ENCODE measurements around the gene U2AF1L4. TPM values are rescaled to one million over a fixed set of nuclear protein-coding genes. Genes with fewer than 3 reads are reported as not detected.

U2AF1L4 gene
- total and polyA plus RNA-seq, 2 donors (not counting 3 experiments of a cell fraction or from before 2014, with no cell fraction given), result 5.6 to 13.5 TPM

DNA sequence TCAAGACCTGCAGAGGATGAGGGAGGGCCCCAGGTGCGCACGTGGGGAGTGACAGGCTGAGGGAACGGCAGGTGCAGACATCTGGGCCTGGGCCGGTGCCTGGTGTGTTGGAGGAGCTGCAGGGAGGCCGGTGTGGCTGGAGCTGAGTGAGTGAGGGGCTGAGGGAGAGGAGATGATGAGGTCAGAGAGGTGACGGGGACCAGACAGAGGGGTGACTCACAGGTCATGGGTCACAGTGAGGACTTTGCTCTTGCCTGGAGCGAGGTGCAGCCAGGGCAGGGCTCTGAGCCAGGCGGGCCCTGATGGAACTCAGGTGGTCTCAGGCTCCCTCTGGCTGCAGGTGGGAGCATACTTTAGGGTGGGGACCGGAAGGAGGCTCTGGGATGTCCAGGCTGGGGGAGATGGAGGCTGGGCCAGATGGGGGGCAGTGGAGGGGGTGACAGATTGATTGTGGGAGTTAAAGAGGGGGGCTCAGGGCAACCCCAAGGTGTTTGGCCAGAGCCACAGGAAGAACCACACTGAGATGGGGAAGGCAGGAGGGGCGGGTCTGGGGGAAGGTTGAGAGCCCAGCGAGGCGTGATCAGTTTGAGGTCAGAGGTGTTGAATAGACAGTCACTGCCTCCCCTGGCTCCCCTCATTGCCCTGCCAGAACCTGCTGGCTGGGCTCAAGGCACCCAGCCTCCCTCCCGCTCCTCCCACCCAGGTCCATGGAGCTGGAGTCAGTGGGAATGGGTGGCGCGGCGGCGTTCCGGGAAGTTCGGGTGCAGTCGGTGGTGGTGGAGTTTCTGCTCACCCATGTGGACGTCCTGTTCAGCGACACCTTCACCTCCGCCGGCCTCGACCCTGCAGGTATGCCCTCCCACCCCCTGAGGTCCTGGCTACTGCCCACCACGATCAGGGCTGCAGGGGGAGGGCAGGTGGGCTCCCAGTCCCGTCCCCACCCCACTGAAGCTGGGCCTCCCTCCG is 38.5 kb upstream of the U2AF1L4 start:
- no peaks in the 10 kb centered on the region for H4K20me1 ChIP-seq (replicated peaks; ENCODE audit: control insufficient read depth, extremely low read depth, insufficient read depth, low read length)
- dilution Hi-C loops (cut with MboI; ENCODE audit: extremely low pct_ligation_motif_present, low sequenced_read_pairs), result no loop called here
- no peak overlapping the region for H3K4me2 ChIP-seq (ENCODE audit: insufficient read depth, low read length)
- DNase-seq (ENCODE audit: low read depth, low spot score) (no peak), FAIRE-seq (no peak)
- H3K27me3 ChIP-seq (ENCODE audit: control insufficient read depth in 2 of 2, insufficient read depth in 2 of 2, low read length in 2 of 2), result no peaks in the 10 kb centered on the region
- intact Hi-C loops (cut with micrococcal nuclease), result no loop called here
- no peak for TF ChIP-seq POLR2AphosphoS5 (IDR thresholded peaks at IDR 0.05; ENCODE audit: insufficient read depth, low read depth, low read length)
- no peak for TF ChIP-seq FOS (IDR thresholded peaks at IDR 0.05; ENCODE audit: borderline replicate concordance, insufficient read depth, low read length)
- TF ChIP-seq MYC (IDR thresholded peaks at IDR 0.05; ENCODE audit: low read depth, low read length), result no peak
- peak; percentile 15 for TF ChIP-seq JUN (IDR thresholded peaks at IDR 0.05; ENCODE audit: borderline replicate concordance, insufficient read depth, insufficient read length, low read depth)
- TF ChIP-seq POLR2A (IDR thresholded peaks at IDR 0.05; ENCODE audit: low read depth, low read length), result no peak
- no peak overlapping the region for H2AFZ ChIP-seq (ENCODE audit: low read depth, low read length)
- POLR2A ChIA-PET, result no interaction called here
- no peak overlapping the region for H3K9ac ChIP-seq (replicated peaks; ENCODE audit: extremely low read depth, insufficient read depth, low read length)
- no peak overlapping the region for H3K27ac ChIP-seq (ENCODE audit: insufficient read depth, low read depth, low read length)
- H3K4me1 ChIP-seq (ENCODE audit: control insufficient read depth, extremely low read depth, insufficient read depth, low read length), result no peaks in the 10 kb centered on the region
- H3K9me3 ChIP-seq (replicated peaks; ENCODE audit: control insufficient read depth, insufficient read depth, low read length), result no peaks in the 10 kb centered on the region
- no peaks in the 10 kb centered on the region for H3K79me2 ChIP-seq (ENCODE audit: control insufficient read depth, insufficient read depth, low read length)
- BruUV-seq (replicated peaks), result no TSS peak
- no peaks in the 10 kb centered on the region for H3K9me1 ChIP-seq (replicated peaks; ENCODE audit: control insufficient read depth, extremely low read depth, insufficient read depth, low read length)
- peaks cover 0 to 4% of the 10 kb centered on the region in 2 experiments for H3K36me3 ChIP-seq (ENCODE audit: control insufficient read depth in 2 of 2, extremely low read depth in 1 of 2, insufficient read depth in 2 of 2, low read length in 2 of 2)
- no peak overlapping the region for H3K4me3 ChIP-seq (replicated peaks in 1 of 3; ENCODE audit: insufficient read depth in 1 of 3, low read depth in 1 of 3, low read length in 3 of 3)
- CTCF ChIA-PET, result interaction anchor here (0.6 kb wide), 1 partner anchor 121 kb away, joined by 4 read pairs; no protein-coding TSS in a partner anchor

DNA sequence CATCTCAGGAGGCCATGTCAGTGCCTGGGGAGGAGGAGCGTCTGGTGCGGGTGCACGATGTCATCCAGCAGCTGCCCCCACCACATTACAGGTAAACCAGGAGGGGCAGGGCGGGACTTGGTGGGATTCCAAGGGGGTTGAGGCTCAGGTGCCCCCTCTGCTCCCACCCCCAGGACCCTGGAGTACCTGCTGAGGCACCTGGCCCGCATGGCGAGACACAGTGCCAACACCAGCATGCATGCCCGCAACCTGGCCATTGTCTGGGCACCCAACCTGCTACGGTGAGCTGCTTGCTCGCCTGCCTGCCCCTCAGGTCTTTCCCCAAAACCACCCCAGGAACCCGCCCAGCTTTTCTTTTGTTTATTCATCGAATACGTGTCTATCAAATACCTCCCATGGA is 37.4 kb upstream of the U2AF1L4 start:
- H3K4me3 ChIP-seq (replicated peaks in 1 of 3; ENCODE audit: insufficient read depth in 1 of 3, low read depth in 1 of 3, low read length in 3 of 3), result no peak overlapping the region
- no peaks in the 10 kb centered on the region for H3K9me3 ChIP-seq (replicated peaks; ENCODE audit: control insufficient read depth, insufficient read depth, low read length)
- POLR2A ChIA-PET, result no interaction called here
- CTCF ChIA-PET, result no interaction called here
- no peak overlapping the region for H3K27ac ChIP-seq (ENCODE audit: insufficient read depth, low read depth, low read length)
- TF ChIP-seq, protein P1, sequence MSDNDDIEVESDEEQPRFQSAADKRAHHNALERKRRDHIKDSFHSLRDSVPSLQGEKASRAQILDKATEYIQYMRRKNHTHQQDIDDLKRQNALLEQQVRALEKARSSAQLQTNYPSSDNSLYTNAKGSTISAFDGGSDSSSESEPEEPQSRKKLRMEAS (IDR thresholded peaks at IDR 0.05; ENCODE audit: insufficient read depth, insufficient read length), result no peak
- TF ChIP-seq, protein P2, sequence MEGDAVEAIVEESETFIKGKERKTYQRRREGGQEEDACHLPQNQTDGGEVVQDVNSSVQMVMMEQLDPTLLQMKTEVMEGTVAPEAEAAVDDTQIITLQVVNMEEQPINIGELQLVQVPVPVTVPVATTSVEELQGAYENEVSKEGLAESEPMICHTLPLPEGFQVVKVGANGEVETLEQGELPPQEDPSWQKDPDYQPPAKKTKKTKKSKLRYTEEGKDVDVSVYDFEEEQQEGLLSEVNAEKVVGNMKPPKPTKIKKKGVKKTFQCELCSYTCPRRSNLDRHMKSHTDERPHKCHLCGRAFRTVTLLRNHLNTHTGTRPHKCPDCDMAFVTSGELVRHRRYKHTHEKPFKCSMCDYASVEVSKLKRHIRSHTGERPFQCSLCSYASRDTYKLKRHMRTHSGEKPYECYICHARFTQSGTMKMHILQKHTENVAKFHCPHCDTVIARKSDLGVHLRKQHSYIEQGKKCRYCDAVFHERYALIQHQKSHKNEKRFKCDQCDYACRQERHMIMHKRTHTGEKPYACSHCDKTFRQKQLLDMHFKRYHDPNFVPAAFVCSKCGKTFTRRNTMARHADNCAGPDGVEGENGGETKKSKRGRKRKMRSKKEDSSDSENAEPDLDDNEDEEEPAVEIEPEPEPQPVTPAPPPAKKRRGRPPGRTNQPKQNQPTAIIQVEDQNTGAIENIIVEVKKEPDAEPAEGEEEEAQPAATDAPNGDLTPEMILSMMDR (IDR thresholded peaks at IDR 0.05; ENCODE audit: extremely low read depth in 1 of 2, insufficient read depth in 1 of 2, low read depth in 1 of 2, low read length in 2 of 2), result no peak
- TF ChIP-seq GATA2 (IDR thresholded peaks at IDR 0.05; ENCODE audit: insufficient read depth, insufficient read length, low read depth, low read length) (no peak), POLR2AphosphoS5 (IDR thresholded peaks at IDR 0.05; ENCODE audit: insufficient read depth, low read depth, low read length) (no peak), JUN (IDR thresholded peaks at IDR 0.05; ENCODE audit: borderline replicate concordance, insufficient read depth, insufficient read length, low read depth) (no peak), EZH2 (IDR thresholded peaks at IDR 0.05; ENCODE audit: borderline replicate concordance, low read depth, low read length, severe bottlenecking) (no peak), POLR2A (IDR thresholded peaks at IDR 0.05; ENCODE audit: low read depth, low read length) (no peak), MYC (IDR thresholded peaks at IDR 0.05; ENCODE audit: low read depth, low read length) (no peak), FOS (IDR thresholded peaks at IDR 0.05; ENCODE audit: borderline replicate concordance, insufficient read depth, low read length) (no peak)
- no peak overlapping the region for H3K4me2 ChIP-seq (ENCODE audit: insufficient read depth, low read length)
- H4K20me1 ChIP-seq (replicated peaks; ENCODE audit: control insufficient read depth, extremely low read depth, insufficient read depth, low read length), result no peaks in the 10 kb centered on the region
- H3K4me1 ChIP-seq (ENCODE audit: control insufficient read depth, extremely low read depth, insufficient read depth, low read length), result no peaks in the 10 kb centered on the region
- H2AFZ ChIP-seq (ENCODE audit: low read depth, low read length), result no peak overlapping the region
- no TSS peak for BruUV-seq (replicated peaks)
- H3K36me3 ChIP-seq (ENCODE audit: control insufficient read depth in 2 of 2, extremely low read depth in 1 of 2, insufficient read depth in 2 of 2, low read length in 2 of 2), result peaks cover 0 to 6% of the 10 kb centered on the region in 2 experiments
- intact Hi-C loops (cut with micrococcal nuclease) (no loop called here), dilution Hi-C loops (cut with MboI; ENCODE audit: extremely low pct_ligation_motif_present, low sequenced_read_pairs) (no loop called here)
- H3K9me1 ChIP-seq (replicated peaks; ENCODE audit: control insufficient read depth, extremely low read depth, insufficient read depth, low read length), result no peaks in the 10 kb centered on the region
- H3K9ac ChIP-seq (replicated peaks; ENCODE audit: extremely low read depth, insufficient read depth, low read length), result no peak overlapping the region
- no peaks in the 10 kb centered on the region for H3K79me2 ChIP-seq (ENCODE audit: control insufficient read depth, insufficient read depth, low read length)
- H3K27me3 ChIP-seq (ENCODE audit: control insufficient read depth in 2 of 2, insufficient read depth in 2 of 2, low read length in 2 of 2), result no peaks in the 10 kb centered on the region
- no peak for FAIRE-seq
- DNase-seq (ENCODE audit: low read depth, low spot score), result no peak
